IPS-18c (cell line): ENCODE measurements around the gene OR6T1.

ENCODE experiments used
- H3K4me3 ChIP-seq: 2 replicates; pipeline ENCODE4 v1.7.0; 2013; ENCODE audit warnings: low read depth, mild to moderate bottlenecking, low read length, moderate library complexity; ENCODE audit not compliant: insufficient read depth
- H3K9me3 ChIP-seq: one replicate; pipeline ENCODE4 v1.6.1; 2013; ENCODE audit warnings: mild to moderate bottlenecking, low read length, moderate library complexity; ENCODE audit not compliant: control insufficient read depth, insufficient read depth

Gene OR6T1, protein sequence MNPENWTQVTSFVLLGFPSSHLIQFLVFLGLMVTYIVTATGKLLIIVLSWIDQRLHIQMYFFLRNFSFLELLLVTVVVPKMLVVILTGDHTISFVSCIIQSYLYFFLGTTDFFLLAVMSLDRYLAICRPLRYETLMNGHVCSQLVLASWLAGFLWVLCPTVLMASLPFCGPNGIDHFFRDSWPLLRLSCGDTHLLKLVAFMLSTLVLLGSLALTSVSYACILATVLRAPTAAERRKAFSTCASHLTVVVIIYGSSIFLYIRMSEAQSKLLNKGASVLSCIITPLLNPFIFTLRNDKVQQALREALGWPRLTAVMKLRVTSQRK

DNA sequence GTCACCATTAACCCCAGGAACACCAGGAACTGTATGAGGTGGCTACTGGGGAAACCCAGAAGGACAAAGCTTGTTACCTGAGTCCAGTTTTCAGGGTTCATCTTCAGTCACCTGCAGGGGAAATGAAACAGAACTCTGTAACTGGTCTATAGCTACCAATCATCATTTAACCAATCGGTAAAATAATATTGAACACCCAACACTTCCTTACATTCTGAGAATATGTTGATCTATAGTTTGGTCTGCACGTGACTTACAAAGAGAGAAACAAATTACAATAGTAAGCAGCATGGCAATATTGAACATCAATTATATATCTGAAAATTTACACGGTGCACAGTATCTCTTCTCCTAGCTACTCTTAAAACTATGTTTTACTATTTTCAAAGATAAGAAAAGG lies at the start of gene OR6T1:
Gene OR6T1, minus strand, starts transcription at position 101 of the 400 bp plus-strand sequence. Its CDS starts 0 bp downstream, at position 101.
- no peak within 1 kb of the TSS for H3K4me3 ChIP-seq
- H3K9me3 ChIP-seq, result no peaks in the 10 kb centered on the region

DNA sequence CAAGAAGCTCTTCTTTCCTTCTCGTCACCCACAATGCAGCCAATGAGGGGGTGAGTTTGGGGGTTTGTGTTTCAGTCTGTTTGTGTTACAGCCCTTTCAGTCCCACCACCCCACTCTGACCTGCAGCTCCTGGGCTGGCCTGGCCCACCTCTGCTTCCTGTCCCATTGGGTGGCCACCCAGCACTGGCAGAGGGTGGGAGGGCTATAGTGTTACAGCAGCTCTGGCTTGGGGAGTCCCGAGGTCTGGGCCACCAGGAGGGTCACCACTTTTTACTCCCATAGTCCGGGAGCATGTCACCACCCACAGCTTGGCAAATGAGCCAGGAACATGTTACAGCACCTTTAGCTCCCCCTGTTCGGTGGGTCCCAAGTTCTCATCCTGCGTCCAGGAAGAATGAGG lies 35.7 kb upstream of the OR6T1 start:
- no peak overlapping the region for H3K4me3 ChIP-seq
- H3K9me3 ChIP-seq, result no peaks in the 10 kb centered on the region

GRCh38 chr11:123977731-123978347 lies 34.2 kb upstream of the OR6T1 start, which contains the start of gene OR10S1:
OR10S1 (minus strand) TSS chr11:123977781; CDS start chr11:123977664, 117 bp downstream.
- Histone ChIP-seq H3K9me3 (no peaks in the 10 kb centered on the region), H3K4me3 (no peak within 1 kb of the TSS)

DNA sequence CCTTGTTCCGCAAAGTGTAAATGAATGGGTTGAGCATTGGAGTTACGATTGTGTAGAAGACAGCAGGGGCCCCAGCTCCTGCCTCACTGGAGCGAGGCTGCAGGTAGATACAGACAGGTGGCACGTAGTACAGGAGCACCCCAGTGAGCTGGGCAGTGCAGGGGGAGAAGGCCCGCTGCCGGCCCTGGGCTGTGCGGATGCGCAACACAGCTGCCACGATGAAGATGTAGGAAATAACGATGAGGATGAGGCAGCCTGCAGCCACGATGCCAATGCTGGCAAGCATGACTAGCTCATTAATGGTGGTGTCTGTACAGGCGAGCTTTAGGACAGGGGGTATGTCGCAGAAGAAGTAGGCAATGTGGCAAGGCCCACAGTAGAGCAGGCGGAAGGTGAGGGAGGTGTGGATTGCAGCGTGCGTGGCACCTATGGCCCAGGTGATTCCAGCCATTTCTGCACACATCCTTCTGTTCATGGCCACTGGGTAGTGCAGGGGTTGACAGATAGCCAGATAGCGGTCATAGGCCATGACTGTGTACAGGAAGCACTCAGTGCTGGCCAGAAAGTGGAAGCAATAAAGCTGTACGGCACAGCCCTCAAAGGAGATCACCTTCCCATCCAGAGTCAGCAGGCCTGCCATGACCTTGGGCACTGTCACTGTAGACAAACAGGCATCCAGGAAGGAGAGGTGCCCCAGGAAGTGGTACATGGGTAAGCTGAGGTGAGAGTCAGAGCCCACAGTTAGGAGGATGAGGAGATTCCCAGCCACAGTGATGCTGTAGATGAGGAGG lies 33.3 kb upstream of the OR6T1 start:
- no peaks in the 10 kb centered on the region for H3K9me3 ChIP-seq
- H3K4me3 ChIP-seq, result no peak overlapping the region

DNA sequence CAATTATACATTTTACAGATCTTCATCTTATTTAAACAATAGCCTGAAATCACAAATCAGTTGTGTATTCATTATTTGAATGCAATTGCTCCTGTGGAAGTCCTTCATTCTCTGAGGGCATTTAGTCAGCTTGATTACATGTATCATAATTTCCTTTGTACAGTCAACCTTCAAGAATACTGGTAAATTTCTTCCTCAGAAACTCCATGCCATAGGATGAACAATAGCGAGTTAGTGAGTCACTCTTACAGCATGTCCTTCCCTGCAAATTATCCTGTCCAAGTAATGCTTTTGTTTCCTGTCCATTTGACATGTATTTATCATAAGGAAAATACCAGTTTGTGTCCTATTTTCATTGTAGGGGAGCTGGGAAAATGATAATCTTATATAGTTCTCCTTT lies 30.2 kb upstream of the OR6T1 start:
- Histone ChIP-seq H3K9me3 (no peaks in the 10 kb centered on the region), H3K4me3 (no peak overlapping the region)

DNA sequence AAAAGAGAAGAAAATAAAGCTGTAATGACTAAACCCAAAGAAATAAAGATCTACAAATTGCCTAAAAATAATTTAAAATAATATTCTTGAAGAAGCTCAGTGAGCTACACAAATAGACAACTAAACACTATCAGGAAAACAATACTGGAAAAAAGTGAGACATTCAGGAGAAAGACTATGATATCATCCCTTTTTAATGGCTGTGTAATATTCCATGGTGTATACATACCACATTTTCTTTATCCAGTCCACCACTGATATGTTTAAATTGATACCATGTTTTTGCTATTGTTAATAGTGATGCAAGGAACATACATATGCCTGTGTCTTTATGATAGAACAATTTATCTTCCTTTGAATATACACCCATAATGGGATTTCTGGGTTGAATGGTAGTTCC lies 13.1 kb upstream of the OR6T1 start:
- Histone ChIP-seq H3K9me3 (no peaks in the 10 kb centered on the region), H3K4me3 (no peak overlapping the region)

- no peak overlapping the region for H3K4me3 ChIP-seq
- no peaks in the 10 kb centered on the region for H3K9me3 ChIP-seq
Measured at GRCh38 chr11:123945132-123945531, 1.5 kb upstream of the OR6T1 start.

- Histone ChIP-seq H3K4me3 (no peak overlapping the region), H3K9me3 (no peaks in the 10 kb centered on the region)
Measured at GRCh38 chr11:123942413-123942812, 1.2 kb downstream of the OR6T1 start.

GRCh38 chr11:123939317-123939716 lies 4.3 kb downstream of the OR6T1 start, which contains the start of gene OR4D5:
OR4D5 (plus strand) TSS chr11:123939617; CDS start chr11:123939617, 0 bp downstream.
- Histone ChIP-seq H3K9me3 (no peaks in the 10 kb centered on the region), H3K4me3 (no peak within 1 kb of the TSS)

DNA sequence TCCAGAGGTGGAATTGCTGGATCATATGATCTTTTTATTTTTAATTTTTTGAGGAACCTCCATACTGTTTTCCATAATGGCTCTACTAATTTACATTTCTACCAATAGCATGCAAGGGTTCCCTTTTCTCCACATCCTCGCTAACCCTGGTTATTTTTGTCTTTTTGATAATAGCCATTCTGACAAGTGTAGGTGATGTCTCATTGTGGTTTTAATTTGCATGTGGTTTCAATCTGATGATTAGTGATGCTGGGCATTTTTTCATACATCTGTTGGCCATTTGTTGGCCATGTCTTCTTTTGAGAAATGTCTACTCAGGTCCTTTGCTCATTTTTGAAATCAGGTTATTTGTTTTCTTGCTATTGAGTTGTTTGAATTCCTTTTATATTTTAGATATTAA lies 19.6 kb downstream of the OR6T1 start:
- no peak overlapping the region for H3K4me3 ChIP-seq

GRCh38 chr11:123920943-123921342 lies 22.7 kb downstream of the OR6T1 start:
- no peaks in the 10 kb centered on the region for H3K9me3 ChIP-seq
- no peak overlapping the region for H3K4me3 ChIP-seq

More for the DNA sequence above, 19.6 kb downstream of the OR6T1 start:
- H3K9me3 ChIP-seq, result no peaks in the 10 kb centered on the region

DNA sequence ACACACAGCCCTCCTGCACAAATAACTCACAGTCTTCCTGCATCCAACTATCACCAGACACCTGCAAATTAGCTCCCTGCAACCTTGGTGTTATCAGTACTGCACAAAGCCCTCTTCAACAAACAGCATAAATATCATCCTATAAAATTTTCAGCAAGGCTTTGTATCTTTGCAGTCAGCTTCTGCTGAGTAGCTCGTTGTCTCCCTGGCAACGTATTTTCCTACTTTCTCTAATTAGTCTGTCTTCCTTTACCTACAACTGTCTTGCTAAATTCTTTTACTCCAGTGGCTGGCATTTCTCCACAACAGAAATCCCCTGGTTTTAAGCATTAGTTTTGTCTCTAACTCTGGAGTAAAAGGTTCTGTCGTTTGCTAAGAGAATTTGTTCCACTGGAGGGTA lies 37.8 kb downstream of the OR6T1 start:
- no peak overlapping the region for H3K4me3 ChIP-seq

DNA sequence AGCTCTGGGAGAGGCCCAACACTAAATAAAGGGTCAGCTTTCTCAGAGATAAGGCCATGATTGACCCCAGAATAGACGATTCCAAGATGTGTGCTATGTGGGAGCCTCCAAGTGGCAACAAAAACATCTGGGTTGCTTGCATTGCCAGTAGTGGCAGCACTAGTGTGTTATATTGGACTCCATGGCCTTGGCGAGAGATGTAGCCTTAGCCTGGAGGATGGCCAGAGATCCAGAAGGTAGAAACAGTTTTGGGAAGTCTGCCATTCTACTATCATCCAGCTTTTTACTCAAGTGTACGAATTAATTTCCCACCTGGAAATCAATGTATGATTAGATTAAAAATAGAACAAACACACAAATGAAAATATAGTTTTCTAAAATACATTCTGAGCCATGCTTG lies 38.7 kb downstream of the OR6T1 start:
- H3K9me3 ChIP-seq, result no peaks in the 10 kb centered on the region
- H3K4me3 ChIP-seq, result no peak overlapping the region

More for the DNA sequence above, 37.8 kb downstream of the OR6T1 start:
- no peaks in the 10 kb centered on the region for H3K9me3 ChIP-seq

DNA sequence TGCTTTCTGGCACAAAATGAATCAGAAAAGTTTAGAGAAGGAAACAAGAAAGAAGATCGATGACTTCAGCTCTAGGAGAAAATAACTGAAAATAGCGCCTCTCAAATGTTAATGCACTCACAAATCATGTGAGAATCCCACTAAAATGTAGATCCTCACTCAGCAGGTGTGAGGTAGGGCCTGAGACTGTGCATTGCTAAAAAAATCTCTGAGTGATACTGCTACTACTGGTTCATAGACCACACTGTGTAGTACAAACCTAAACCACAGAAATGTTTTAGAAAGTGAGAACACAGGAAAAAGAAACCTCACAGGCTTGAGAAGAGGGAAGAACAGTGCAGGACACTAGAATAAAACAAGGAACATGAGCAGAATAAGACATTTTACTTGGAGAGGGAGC lies 39.7 kb downstream of the OR6T1 start:
- no peaks in the 10 kb centered on the region for H3K9me3 ChIP-seq
- H3K4me3 ChIP-seq, result no peak overlapping the region

- Histone ChIP-seq H3K4me3 (no peak within 1 kb of the TSS), H3K9me3 (no peaks in the 10 kb centered on the region)
Measured at GRCh38 chr11:123901867-123902266, 41.8 kb downstream of the OR6T1 start, which contains the start of gene OR8D4. OR8D4 (plus strand) TSS chr11:123902167; CDS start chr11:123906432, 4,265 bp downstream.

DNA sequence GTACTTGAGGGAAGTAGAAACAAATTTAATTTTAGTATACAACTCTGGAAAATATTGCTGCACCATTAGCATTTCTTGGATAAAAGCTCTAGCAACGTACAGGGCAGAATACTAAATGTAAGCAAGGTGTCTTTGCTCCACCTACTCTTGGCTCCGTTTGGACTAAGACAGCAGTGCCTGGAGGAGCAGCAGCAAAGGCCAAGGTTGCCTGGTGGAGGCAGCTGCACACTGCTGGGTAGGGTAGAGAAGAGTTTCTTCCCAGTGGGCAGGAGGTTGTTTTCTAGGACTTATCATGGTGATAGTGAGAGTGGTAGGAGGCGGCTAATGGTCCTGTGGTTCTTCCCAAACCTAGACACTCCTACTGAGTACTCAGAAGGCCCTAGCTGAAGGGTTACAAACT lies 43.8 kb downstream of the OR6T1 start:
- H3K9me3 ChIP-seq, result no peaks in the 10 kb centered on the region
- no peak overlapping the region for H3K4me3 ChIP-seq
